GM21576 (cell line): ENCODE measurements around the gene TMEM132E.

ENCODE experiments used
- ATAC-seq: cut with Tn5 transposase; IDR thresholded peaks from one replicate; pipeline ENCODE4 v1.9.1; 2021; ENCODE audit warnings: mild to moderate bottlenecking, moderate library complexity; ENCODE audit not compliant: unreplicated experiment

The TMEM132E gene

DNA sequence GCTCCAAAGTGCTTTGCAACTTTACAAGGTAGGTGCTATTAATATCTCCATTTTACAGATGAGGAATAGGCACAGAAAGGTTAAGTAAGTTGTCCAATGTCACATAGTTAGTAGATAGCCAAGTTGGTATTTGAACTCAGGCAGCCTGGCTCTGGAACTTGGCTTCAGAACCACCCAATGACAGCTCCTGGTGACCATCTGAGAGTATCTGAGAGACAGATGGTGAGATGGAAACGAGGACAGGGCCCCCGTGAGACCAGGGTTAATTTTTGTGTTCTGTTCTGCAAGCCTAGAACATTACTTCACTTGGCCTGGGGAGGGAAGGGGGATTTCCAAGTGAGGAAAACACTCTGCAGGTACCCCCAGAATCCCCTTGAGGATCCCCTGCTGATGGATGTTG, 9.8 kb upstream of the TMEM132E start:
- ATAC-seq, result no peak

DNA sequence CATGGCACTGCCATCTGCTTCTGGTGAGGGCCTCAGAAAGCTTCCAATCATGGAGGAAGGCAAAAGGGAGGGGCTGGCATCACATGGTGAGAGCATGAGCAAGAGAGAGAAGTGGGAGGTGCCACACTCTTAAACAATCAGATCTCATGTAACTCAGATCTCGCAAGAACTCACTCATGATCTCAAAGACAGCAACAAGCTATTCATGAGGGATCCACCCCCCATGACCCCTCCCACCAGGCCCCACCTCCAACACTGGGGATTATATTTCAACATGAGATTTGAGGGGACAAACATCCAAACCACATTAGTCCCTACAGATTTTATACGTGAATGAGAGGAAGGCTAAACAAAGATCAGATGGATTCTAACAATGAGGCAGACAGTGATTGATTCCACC, 8.9 kb upstream of the TMEM132E start:
- no peak for ATAC-seq

DNA sequence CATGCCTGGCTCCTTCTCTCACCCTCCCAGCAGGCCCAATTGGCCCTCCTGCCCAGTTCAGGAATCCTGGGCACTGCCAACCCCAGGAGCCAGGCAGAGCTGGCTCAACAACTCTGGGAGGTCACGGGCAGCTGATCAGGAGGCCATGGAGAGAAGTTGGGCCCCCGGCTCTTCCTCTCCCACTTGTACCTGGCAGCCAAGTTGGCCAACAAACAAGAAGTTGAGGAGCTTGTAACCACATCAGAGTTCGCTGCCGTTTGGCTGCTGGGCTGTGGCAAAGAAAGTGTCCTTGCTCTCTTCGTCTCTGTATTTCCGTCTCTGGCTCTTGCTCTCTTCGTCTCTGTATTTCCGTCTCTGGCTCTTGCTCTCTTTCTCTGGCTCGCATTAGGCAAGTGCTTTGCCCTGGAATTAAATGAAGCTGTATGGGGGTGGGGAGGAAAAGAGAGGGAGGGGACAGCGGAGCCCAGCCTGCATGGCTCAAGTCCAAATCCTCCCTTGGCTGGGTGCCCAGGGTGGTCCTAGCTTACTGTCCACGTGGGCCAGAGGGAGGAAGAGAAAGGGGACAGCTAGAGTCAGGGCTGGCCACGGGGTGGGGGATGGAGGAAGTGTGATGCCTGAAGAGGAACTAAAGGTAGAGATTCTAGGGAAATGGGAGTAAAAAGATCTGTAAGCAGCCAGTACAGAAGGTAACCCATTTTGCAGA, 7.8 kb upstream of the TMEM132E start:
- no peak for ATAC-seq

DNA sequence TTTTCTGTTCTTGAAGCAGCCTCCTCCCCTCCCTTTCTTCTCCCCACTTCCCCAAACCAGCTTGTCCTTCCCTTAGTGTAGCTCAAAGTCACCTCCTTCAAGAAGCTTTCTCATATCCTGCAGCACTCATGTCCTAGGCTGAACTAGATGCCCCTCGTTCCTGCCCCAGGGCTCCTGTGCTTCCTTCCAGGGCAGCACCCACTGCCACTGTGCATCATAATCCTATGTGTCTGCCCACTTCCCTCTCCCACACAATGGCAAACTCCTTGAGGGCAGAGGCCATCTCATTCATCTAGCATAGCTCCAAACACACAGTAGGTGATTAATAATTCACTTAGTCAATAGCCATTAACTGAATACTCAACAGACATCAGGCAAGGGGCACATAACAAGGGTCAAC, 6.9 kb upstream of the TMEM132E start:
- ATAC-seq, result no peak

DNA sequence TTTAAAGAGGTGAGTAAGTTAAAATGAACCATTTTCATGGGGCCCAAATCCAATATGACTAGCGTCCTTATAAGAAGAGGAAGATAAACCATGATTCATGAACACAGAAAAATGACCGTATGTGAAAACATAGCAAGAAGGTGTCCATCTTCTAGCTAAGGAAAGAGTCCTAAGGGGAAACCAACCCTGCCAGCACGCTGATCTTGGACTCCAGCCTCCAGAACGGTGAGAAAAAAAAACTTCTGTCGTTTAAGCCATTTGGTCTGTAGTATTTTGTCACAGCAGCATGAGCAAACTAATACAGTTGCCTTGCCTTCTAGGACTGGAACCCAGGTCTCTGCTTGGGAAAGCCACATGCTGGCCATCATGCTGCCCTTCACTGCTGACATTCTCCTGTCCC, 4.2 kb upstream of the TMEM132E start:
- ATAC-seq, result no peak

DNA sequence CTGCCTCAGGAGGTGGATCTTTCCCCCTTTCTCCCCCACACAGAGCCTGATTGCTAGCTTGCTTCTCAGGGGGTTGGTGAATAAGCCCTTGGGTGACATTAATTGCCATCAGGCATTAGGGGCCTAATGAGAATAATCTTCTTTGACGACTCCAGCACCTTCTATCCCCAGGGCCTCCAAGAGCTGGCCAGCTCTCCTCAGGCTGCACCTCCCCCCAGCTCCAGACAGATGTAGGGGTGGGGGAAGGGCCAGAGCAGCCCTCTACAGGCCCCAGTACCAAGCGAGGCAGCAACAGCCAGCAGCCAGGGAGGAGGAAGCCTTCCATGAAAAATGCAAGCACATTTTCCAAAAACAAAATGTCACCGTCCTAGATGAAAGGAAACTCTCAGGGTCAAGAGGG, 1.4 kb upstream of the TMEM132E start:
- no peak for ATAC-seq

DNA sequence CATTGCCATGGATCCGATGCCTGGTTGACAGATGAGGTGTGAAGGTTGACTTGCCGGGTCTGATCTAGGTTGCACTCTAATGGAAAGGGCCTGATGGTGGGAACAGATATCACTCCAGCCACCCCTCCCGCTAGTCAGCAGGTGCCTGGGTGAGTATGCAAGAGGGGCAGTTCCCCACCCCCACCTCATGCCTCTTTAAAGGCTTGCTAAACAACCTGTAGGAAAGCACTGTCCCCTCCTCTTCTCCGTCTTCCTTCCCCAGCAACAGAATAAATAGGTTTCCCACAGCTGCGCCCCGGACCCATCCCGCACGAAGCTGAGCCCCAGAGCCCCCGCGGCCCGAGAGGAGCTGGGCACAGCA, 746 bp upstream of the TMEM132E start:
- ATAC-seq, result no peak

DNA sequence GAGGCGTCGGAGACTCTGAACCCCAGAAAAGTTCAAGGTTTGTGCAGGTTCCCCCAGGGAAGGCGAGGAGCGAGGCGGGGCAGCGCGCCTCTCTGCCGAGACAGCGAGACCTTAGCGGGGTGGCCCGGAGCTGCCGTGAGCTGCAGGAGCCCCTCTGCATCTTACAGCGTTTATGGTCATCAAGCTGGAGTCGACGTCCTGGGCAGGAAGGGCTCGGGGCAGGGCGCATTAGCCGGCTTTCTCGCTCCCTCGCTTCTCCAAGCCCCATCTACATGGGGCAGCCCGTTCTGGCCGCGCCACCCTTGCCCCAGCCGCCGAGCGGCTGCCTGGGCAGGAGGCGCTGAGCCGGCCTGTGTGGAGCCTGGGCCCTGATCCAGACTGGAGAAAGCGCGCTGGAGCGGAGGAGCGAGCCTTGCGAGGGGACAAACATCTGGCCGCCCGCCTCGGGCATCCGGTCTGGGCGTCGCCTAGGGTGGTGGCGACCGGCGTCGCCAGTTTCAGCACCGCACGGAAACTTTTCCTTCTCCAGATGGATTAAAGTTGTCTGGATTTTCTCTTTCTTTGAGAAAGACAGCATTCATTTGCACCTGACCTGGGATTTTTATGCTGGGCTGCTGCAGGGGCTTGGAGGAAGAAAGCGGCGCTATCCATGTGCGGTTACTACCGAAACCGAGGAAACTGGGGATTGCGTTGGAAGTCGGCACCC, 750 bp downstream of the TMEM132E start:
- ATAC-seq, result no peak

DNA sequence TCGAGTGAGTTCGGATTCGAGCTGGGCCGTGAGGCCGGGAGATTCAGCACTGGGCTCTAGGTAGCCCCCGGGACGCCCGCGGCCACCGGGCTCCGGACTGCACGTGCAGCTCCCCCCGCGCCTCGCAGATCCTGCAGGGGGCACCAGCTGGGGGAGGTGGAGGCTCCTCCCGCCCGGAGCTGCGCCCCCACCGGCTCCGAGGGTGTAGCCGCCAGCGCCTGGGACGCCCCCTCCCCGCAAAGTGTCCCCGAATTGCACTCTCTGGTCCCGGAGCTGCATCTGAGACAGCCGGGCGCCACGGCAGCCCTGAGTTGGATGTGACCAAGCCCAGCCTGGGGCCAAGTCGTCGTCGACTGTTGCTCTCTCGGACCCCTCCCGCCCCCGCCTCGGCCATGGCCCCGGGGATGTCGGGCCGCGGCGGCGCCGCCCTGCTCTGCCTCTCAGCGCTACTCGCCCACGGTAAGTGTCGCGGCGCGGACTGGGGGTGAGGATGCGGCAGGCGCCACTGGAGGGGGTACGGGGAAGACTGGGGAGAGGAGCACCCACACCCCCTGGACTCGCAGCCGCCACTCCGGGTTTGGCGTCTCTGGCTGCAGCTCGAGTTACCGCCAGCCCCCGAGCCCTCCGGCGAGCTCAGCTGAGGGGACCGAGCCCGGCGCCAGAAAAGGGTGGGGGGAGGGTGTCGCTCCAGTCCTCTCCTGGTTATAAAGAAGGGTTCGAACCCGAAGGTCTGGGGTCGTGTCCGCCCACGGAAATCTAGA, 1.5 kb downstream of the TMEM132E start:
- ATAC-seq, result no peak

DNA sequence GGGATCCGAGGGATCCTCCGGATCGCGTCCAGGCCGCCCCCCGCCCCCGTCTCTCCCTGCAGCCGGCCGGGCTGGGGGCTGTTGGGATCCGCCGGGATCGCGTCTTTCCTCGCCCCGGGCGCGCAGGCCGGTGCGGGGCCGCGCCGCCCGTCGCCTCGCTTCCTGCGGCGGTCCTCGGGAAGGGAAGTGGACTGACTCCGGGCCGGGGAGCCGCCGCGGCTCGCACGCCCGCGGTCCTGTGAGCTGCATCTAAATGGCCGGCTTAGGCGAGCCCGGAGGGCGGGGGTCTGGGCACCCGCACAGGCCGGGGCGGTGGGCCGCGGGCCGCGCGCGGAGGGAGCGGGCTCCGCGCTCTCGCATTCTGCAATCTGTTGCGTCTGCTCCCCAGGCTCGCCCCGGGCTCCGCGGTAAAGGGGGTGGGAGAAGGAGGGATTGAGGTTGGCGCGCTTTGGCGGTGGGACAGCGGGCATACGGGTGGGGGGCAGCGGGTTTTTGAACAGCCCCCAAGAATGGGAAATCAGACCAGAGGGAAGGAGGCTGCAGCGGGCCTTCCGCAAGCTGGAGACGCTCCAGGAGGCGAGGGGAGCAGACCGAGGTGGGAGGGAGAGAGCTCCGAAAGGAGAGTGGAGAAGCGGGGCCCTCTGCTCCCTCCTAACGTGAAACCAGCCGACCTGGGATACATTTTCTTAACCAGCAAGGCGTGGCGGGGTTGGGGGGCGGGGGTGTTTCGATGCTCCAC, 2.2 kb downstream of the TMEM132E start:
- ATAC-seq, result no peak

DNA sequence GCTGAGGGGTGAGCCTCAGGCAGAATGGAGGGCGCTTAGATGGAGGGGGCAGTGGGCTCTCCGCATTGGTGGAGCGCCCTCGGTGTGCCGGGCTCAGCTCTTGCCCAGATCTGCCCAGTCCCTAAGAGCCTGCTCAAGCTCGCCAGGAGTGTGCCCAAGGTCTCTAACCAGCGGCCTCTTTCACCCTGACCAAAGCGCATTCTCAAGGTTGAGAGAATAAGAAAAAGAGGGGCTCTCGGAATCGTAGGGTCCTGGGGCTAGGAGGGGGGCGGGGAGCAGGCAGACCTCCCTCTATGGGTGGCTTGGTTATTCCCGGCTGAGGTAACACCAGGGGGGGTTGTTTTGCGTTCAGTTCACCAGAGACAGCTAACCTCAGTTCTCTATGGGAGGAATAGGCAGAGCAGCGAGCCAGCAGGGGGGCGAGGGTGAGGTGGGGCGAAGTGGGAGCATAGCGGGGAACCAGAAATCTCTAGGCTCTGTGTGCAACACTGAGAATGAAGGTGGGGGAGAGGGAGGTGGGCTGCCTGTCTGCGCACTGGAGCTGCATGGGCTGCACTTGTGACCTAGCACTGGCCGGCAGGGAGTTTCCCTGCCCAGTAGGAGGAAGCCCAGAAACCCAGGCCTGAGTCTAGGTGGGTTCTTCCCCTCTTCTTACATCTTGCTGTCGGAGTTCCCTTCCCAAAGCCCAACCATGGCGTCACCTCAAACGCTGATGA, 3.0 kb downstream of the TMEM132E start:
- ATAC-seq, result no peak

DNA sequence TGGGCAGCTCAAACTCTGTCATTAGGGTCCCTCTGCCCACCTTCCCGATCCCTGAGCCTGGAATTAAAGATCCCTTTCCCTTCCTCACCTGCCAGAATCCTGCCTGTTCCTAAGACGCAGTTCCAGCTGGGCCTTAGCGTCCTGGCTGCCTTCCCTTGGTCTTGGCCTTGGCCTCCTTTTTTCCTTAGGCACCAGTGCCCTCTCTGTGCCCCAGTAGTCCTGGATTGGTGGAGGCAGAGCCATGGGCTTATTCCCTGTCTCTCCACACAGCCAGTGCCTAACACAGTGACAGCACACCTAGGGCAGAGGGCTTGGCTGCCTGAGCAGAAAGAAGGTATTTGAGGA, 3.5 kb downstream of the TMEM132E start:
- ATAC-seq, result no peak

DNA sequence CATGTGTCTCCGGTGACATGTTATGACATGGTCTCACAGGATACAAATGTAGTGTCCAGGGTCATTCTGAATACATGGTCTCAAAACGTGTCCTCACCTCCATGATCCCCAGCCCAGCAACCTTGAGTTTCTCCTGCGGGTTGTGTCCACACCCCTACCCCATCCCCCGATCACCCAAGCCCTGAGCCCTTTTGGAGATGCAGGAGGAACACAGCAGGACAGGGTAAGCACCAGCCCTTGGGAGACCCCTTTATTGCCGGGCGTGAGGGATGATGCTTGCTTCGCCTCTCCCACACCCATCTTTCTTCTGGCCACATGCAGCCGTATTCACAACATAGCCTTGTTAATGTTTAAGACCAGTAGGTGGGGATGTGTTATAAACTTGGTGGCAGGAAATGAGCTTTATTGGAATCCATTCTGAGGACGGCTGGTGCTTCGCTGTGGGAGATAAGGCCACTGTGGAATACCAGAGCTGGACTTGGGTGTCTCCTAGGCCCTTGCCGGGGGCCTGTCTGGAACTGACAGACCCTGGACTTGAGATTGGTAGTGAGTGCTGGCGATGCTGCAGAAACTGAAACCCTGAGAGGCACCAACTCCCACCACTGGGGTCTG, 5.5 kb downstream of the TMEM132E start:
- no peak for ATAC-seq

DNA sequence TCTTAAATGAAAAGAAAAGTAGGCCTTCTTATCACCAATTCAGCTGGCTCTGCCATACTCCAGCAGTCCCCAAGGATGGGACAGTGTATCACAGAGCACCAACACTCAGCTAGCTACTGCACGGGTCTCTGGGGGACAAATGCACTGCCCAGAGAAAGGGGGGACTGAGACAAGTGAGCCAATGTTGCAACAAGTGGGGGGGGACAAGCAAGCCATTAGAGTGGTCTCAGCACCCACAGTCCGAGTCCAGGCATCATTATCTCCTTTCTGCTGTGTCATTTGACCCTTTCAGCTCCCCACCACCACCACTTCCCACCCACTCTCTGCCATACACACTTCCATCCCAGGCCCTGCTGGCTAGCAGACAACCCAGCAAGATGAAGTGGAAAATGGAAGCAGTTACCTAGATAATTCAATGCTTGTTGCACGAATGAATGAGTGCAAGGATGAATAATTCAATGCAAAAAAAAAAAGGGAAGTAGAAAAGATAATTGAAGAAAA, 7.0 kb downstream of the TMEM132E start:
- no peak for ATAC-seq

DNA sequence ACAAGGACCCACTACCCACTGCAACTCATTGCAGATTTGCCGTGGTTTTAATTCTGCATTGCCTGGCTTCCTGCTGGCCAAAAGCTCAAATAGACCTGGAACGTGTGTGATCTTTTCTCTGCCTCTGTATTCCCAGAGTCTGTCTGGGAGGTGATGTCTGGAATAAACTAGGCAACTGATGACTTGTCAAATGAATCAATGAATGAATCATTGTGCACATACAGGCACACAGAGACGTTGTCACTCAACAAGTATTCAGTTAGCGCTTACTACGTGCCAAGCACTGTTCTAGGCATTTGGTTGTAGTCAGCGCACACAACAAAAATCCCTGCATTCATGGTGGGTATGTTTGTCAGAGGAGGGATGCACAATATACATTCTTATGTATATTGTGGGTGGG, 8.9 kb downstream of the TMEM132E start:
- ATAC-seq, result no peak

DNA sequence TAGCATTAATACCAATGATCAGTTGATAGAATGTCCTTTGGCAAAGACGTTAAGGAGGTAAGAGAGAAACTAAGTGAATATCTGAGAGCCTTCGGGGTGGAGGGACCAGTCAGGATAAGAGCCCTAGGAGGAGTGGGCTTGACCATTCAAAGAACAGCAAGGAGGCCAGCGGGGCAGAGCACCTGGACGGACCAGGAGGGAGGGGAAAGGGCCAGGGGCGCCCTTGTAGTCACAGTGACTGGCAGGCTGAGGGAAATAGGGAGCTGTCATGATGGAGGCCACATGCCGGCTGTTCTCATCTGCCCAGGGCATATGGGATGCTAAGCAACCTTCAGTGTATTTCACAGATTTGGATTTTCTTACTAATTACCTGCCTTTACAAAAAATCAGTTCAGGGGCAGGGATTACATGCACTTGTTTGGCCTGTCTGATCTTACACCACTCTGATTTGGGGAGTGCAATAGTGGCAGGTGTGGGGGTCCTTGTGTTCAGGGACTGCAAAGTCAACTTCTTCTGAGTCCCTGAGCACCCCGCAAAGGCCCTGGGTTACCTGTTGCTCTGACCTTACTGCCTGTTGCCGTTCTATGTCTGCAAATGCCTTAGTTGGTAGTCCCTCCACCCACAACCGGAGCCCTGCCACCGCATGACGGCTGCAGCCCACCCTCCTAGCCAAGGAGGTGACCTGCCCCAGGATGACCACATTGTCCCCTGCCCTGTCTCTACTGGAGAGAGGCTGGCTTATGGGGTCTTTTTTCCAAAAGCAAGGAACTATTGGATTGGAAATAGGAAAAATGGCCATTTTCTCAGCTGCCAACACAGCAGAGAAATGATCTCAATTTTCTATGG, 10.0 kb downstream of the TMEM132E start:
- no peak for ATAC-seq

DNA sequence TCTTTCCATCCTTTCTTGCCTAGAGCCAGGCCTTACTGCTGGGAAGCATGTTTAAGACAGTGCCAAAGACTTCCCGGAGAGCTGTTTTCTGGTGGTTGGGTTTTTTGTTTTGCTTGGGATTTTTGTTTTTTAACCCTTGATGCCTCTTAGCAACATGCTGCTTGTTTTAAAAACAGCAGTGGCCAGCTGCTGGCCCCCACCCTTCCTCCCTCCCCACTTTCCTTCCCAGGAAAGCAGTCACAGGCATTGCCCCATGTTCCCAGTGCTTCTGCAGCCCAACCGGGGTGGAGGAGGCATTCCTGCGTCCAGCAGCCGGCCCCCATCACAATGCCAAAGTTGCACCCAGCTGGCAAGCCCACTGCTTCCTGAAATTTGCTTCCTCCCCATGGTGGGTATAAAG, 12.6 kb downstream of the TMEM132E start:
- ATAC-seq, result no peak

DNA sequence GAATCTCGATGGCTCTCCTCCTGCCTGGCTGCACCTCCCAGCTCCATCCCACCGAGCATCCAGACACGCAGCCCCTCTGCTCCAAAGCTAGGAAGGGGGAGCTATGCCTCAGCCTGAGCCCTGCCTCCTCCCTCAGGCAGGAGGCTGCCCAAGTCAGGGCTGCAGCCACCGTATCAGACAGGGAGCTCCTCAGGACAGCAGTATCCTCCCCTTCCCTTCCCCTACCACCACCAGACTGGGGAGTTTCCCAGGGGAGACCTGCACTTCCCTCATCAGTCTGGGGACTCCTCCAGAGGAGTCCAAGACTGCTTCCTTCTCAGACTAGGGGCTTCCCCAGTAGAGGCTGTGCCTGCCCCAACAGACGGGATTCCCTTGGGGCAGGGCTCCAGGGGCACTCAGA, 17.5 kb downstream of the TMEM132E start:
- ATAC-seq, result no peak

DNA sequence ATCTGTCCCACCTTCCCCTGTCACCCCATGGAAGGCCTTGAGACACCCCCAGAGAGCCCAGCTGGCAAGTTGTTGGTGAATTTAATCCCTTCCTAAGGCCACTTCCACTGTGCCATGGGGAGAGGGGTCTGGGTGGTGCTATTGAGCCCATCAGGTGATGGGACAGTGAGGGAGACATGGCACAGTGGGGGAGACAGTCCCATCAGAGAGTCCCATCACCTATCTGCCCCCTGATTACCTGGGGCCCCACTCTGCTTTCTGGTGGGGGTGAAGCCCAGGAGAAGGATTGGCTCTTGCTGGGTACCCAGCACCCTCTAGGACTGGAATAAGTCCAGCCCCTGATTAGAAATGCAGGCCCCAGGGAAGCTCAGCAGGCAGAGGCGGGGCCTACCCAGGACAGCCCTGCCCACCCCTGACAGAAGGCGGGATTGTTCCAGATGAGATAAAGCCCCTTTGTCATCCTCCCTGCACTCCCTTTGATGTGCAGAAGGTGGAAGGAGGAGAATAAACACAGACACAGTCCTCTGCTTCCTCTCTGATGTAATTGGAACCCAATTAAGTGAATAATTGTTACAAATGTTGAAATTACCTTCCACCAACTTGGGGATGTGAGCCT, 18.9 kb downstream of the TMEM132E start:
- ATAC-seq, result no peak
